OCI-LY1 (cell line): Measurements from ENCODE around the gene RPL9.

Source experiments
- H2AFZ ChIP-seq: fragments of 200-600 bp; sonication (generic), shearing (Covaris generic); 2 replicates; pipeline ENCODE4 v1.6.0; 2014; ENCODE audit warnings: antibody characterized with exemption, mild to moderate bottlenecking, low read length
- H3F3A ChIP-seq: fragments of 200-600 bp; sonication (generic), shearing (Covaris generic); 2 replicates; pipeline ENCODE4 v1.6.0; 2014; ENCODE audit warnings: mild to moderate bottlenecking, antibody characterized with exemption, low read length, moderate library complexity; ENCODE audit not compliant: insufficient read depth
- H3K27ac ChIP-seq: fragments of 200-600 bp; sonication (generic); 2 replicates; pipeline ENCODE4 v1.5.1; 2014; ENCODE audit warnings: low read length, mixed run types, mild to moderate bottlenecking, low read depth; ENCODE audit not compliant: poor library complexity, severe bottlenecking
- H3K27me3 ChIP-seq: fragments of 200-600 bp; sonication (generic); 2 replicates; pipeline ENCODE4 v1.6.0; 2014; ENCODE audit warnings: antibody characterized with exemption, mild to moderate bottlenecking, low read length, moderate library complexity; ENCODE audit not compliant: insufficient read depth
- H3K36me3 ChIP-seq: fragments of 200-600 bp; sonication (generic); 2 replicates; pipeline ENCODE4 v1.6.1; 2014; ENCODE audit warnings: mild to moderate bottlenecking, antibody characterized with exemption, low read length, moderate library complexity, mixed read lengths; ENCODE audit not compliant: insufficient read depth
- H3K4me1 ChIP-seq: fragments of 200-600 bp; sonication (generic); 2 replicates; pipeline ENCODE4 v1.5.1; 2014; ENCODE audit warnings: mild to moderate bottlenecking, low read length, moderate library complexity; ENCODE audit not compliant: insufficient read depth, severe bottlenecking
- H3K4me2 ChIP-seq: fragments of 200-600 bp; sonication (generic), shearing (Covaris generic); 2 replicates; pipeline ENCODE4 v1.6.1; 2014; ENCODE audit warnings: low read length
- H3K4me3 ChIP-seq: fragments of 200-600 bp; sonication (generic); 2 replicates; pipeline ENCODE4 v1.5.1; 2014; ENCODE audit warnings: low read length, low read depth, mild to moderate bottlenecking, mixed read lengths; ENCODE audit not compliant: poor library complexity, severe bottlenecking
- H3K79me2 ChIP-seq: fragments of 200-600 bp; shearing (Covaris generic); 2 replicates; pipeline ENCODE4 v1.6.1; 2016; ENCODE audit warnings: mixed run types, low read length, mixed read lengths; ENCODE audit not compliant: insufficient read depth
- H3K9ac ChIP-seq: fragments of 200-600 bp; sonication (generic), shearing (Covaris generic); 2 replicates; pipeline ENCODE4 v1.6.1; 2014; ENCODE audit warnings: mild to moderate bottlenecking, low read length, mixed read lengths
- H3K9me2 ChIP-seq: fragments of 200-600 bp; sonication (generic), shearing (Covaris generic); 2 replicates; pipeline ENCODE4 v1.6.1; 2014; ENCODE audit warnings: low read depth, mild to moderate bottlenecking, low read length, mixed read lengths
- H3K9me3 ChIP-seq: fragments of 200-600 bp; shearing (Covaris generic); 2 replicates; pipeline ENCODE4 v1.6.1; 2014; ENCODE audit warnings: low read length, mixed read lengths
- H4K20me1 ChIP-seq: fragments of 200-600 bp; sonication (generic), shearing (Covaris generic); 2 replicates; pipeline ENCODE4 v1.6.0; 2016; ENCODE audit warnings: mild to moderate bottlenecking, low read length; ENCODE audit not compliant: insufficient read depth
- EZH2 ChIP-seq: fragments of 200-600 bp; sonication (generic), shearing (Covaris generic); IDR thresholded peaks from 2 replicates; pipeline ENCODE4 v1.8.0; 2017; ENCODE audit warnings: borderline replicate concordance, mixed run types, mild to moderate bottlenecking, antibody characterized with exemption, low read length, moderate library complexity, mixed read lengths
- TF ChIP-seq, protein P1 (sequence below): fragments of 200-600 bp; sonication (generic), shearing (Covaris generic); IDR thresholded peaks from 2 replicates; pipeline ENCODE4 v1.5.1; 2017; ENCODE audit warnings: mild to moderate bottlenecking, antibody characterized with exemption, low read length, moderate library complexity, mixed read lengths

Gene RPL9

DNA sequence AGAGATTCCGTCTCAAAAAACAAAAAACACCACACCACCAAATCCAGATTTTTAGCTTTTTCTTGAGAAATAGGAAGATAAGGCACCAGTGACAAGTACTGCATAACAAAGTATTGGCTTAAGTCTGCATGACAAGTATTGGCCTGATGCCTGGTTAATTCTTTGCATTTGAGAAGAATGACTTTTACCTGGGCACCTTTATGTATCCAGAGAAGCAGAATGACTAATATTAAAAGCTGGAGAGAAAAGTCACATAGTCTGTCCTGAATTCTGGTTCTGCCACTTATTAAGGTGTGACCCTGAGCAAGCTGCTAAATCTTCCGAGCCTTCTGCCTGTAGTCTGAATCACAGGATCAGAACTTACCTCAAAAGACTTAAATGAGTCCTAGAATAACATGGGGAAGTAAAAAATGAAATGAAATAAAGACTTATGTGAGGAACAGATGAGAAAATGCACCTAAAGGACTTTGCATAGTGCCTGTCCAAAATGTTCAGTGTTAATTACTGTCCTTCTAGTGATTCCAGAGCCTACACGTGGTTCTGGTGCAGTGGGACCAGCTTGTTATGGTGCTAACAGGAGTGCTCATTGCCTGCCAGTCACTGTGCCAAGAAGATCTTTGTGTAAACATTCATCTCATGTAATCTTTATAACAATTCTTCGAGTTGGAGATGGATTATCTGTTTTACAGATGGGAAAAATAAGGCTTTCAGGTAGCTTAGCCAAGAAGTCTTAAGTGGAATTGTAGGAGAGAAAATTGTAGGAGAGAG, 36.9 kb upstream of the RPL9 start:
- Histone ChIP-seq H3K27me3 (no peaks in the 10 kb centered on the region), H3K4me3 (no peak overlapping the region), H3F3A (no peaks in the 10 kb centered on the region), H3K79me2 (no peaks in the 10 kb centered on the region), H3K9me2 (no peaks in the 10 kb centered on the region), H3K36me3 (peaks cover 17% of the 10 kb centered on the region), H3K9ac (no peak overlapping the region), H2AFZ (no peak overlapping the region), H3K4me2 (no peak overlapping the region), H4K20me1 (no peaks in the 10 kb centered on the region), H3K9me3 (no peaks in the 10 kb centered on the region), H3K4me1 (no peaks in the 10 kb centered on the region), H3K27ac (no peak overlapping the region)
- no peak for TF ChIP-seq EZH2
- TF ChIP-seq, protein P1, sequence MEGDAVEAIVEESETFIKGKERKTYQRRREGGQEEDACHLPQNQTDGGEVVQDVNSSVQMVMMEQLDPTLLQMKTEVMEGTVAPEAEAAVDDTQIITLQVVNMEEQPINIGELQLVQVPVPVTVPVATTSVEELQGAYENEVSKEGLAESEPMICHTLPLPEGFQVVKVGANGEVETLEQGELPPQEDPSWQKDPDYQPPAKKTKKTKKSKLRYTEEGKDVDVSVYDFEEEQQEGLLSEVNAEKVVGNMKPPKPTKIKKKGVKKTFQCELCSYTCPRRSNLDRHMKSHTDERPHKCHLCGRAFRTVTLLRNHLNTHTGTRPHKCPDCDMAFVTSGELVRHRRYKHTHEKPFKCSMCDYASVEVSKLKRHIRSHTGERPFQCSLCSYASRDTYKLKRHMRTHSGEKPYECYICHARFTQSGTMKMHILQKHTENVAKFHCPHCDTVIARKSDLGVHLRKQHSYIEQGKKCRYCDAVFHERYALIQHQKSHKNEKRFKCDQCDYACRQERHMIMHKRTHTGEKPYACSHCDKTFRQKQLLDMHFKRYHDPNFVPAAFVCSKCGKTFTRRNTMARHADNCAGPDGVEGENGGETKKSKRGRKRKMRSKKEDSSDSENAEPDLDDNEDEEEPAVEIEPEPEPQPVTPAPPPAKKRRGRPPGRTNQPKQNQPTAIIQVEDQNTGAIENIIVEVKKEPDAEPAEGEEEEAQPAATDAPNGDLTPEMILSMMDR: no peak

DNA sequence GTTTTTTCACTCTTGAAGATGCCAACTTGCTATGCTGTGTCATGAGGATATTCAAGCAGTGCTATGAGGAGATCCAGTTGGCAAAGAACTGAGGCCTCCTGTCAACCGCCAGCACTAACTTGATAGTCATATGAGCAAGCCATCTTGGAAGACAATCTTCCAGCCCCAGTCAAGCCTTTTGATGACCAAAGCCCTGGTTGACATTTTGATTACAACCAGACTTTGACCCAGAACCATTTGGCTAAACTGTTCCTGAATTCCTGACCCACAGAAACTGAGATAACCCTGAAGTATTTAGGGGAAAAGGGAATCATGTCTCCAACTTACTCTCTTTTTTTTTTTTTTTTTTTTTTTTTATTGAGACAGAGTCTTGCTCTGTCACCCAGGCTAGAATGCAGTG, 35.6 kb upstream of the RPL9 start:
- TF ChIP-seq, protein P1: no peak
- no peak for TF ChIP-seq EZH2
- Histone ChIP-seq H3K9me2 (no peaks in the 10 kb centered on the region), H4K20me1 (no peaks in the 10 kb centered on the region)

DNA sequence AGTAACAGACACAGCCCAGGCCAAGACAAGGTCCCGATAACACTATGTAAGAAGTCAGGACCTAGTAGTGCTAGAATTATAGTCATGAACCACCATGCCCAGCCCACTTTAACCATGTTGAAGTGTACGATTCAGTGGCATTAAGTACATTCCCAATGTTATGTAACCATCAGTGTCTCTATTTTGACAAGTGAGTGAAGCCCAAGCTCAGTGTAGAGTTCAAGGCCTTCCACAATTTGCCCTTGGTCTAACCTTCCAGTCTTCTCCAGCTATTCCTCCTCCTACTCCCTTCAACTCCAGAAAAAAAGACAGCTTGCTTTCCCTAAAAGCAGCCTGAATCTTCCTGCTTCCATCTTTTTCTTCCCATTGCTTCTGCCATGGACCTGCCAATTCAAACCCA, 31.6 kb upstream of the RPL9 start:
- H3K4me1 ChIP-seq: no peaks in the 10 kb centered on the region
- no peaks in the 10 kb centered on the region for H3K36me3 ChIP-seq
- TF ChIP-seq, protein P1: no peak
- no peak for TF ChIP-seq EZH2
- H3K4me2 ChIP-seq: no peak overlapping the region
- H3K9me3 ChIP-seq: no peaks in the 10 kb centered on the region
- no peak overlapping the region for H3K4me3 ChIP-seq
- no peaks in the 10 kb centered on the region for H3F3A ChIP-seq
- H3K79me2 ChIP-seq: no peaks in the 10 kb centered on the region
- no peak overlapping the region for H3K27ac ChIP-seq
- no peaks in the 10 kb centered on the region for H4K20me1 ChIP-seq
- no peak overlapping the region for H2AFZ ChIP-seq
- no peaks in the 10 kb centered on the region for H3K27me3 ChIP-seq
- no peaks in the 10 kb centered on the region for H3K9me2 ChIP-seq
- H3K9ac ChIP-seq: no peak overlapping the region

More for the DNA sequence above, 35.6 kb upstream of the RPL9 start:
- Histone ChIP-seq H3K36me3 (peaks cover 10% of the 10 kb centered on the region), H2AFZ (no peak overlapping the region), H3K4me3 (no peak overlapping the region), H3K9me3 (no peaks in the 10 kb centered on the region), H3K4me2 (no peak overlapping the region), H3K79me2 (no peaks in the 10 kb centered on the region), H3K4me1 (no peaks in the 10 kb centered on the region), H3K9ac (no peak overlapping the region), H3K27ac (no peak overlapping the region), H3F3A (no peaks in the 10 kb centered on the region), H3K27me3 (no peaks in the 10 kb centered on the region)
